LNCAP (cell line): ENCODE results near the gene EYA4.

Source experiments
- TF ChIP-seq, protein P1 (sequence below): fragments of 450-650 bp; IDR thresholded peaks from 2 replicates; pipeline ENCODE4 v1.5.1; 2017; ENCODE audit warnings: mild to moderate bottlenecking

EYA4 gene

DNA sequence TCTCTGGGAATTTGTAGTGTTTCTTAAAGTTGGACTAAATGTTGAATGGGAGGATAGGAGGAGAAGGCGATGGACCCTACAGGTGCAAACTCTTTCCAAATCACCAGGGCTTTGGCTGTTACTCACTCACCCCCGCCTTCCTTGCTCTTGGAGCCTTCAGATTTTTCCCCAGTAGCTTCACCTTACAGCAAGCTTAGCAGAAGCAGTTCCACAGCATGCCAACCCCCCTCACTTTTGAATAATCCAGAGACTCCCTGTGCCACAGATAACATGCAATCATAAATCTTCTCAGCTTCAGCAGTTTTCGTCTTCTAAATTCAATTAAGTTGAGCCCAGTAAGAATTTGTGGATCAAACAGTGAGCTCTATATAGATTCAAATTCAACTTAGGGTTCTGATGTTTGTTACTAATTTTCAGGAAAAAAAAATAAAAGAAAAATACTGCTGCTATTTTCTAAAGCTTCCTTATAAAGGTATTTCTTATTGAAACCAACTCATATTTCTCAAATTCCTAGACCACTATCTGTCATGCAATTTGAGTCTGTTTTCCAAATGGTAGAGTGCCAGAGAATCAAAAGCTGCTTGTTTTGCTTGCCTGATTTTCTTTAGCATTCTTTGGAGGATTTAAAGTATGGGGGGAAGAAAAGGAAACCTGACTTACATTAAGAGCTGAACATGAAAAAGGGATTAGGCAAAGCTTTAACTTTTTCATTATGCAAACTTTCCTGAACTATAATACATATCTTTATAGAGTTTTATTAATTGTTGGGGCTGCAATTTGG is 166.4 kb downstream of the EYA4 start:
- TF ChIP-seq, protein P1, sequence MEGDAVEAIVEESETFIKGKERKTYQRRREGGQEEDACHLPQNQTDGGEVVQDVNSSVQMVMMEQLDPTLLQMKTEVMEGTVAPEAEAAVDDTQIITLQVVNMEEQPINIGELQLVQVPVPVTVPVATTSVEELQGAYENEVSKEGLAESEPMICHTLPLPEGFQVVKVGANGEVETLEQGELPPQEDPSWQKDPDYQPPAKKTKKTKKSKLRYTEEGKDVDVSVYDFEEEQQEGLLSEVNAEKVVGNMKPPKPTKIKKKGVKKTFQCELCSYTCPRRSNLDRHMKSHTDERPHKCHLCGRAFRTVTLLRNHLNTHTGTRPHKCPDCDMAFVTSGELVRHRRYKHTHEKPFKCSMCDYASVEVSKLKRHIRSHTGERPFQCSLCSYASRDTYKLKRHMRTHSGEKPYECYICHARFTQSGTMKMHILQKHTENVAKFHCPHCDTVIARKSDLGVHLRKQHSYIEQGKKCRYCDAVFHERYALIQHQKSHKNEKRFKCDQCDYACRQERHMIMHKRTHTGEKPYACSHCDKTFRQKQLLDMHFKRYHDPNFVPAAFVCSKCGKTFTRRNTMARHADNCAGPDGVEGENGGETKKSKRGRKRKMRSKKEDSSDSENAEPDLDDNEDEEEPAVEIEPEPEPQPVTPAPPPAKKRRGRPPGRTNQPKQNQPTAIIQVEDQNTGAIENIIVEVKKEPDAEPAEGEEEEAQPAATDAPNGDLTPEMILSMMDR: no peak

DNA sequence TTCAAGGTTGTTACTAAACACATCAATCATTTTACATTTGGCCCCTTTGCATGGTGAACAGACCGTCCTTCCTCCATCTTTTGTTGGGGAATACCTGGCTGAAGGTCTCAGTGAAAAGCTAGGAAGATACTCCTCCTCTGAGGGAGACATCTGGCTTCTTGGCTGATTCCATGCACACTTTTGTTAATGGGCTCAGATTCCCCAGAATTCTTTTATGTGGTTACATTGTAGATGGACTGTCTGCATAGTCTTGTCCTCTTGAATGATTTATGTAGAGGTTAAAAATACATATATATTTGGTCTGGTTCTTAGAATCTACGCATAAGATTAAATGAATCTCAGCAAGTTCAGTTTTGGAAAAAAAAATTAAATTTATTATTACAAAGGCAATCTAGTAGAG is 167.0 kb downstream of the EYA4 start:
- TF ChIP-seq, protein P1: no peak

DNA sequence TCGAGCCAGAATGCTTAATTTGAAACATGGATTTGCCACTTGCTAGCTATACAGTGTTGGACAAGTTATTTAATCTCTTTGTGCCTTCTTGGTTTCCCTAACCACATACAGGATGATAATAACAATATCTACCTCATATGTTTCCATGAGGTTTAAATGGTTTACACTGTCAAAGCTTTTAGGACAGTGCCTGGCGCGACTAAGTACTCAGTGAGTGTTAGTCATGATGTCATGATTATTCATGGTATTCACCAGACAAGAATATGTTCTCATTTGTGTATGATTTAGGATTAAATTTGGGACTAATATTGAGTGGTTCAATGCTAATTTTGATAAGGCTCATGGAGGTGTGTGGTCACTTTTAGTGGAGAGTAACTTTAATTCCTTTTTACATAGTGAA is 167.4 kb downstream of the EYA4 start:
- TF ChIP-seq, protein P1: no peak

DNA sequence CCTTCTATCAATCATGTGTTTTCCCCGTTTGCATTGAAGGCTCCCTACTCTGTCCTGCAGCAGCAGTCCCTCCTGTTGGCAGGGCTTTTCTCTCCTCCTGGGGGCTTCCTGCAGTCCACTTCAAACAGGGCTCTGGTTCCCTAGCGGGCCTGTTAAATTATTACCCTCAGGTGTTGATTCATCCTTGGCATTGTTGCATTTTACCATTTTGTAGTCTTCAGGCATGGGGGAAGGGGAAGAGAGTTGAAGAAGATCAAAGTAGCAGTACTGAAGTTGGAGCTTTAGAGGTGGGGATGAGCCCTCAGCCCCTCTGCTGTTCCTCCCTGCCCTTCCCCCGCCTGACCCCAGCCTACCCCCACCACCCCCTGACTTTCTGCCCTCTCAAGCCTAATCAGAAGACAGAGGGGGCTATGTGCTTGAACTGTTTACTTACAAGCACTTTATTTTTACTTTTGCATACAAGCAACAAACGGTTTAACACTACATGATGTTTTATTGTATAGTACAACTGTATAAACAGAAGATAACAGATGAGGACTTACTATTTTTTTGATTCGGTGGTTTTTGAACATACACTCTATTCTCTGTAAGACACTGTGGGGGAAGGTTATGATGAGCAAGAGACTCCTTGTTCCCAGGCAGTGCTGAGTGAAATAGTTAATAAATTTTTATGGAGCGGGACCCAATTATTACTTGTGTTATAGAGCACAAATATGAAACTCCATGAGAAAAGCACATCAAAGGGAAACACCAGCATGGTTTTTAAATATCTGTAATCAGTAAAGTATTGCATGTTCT is 169.7 kb downstream of the EYA4 start:
- TF ChIP-seq, protein P1: no peak

DNA sequence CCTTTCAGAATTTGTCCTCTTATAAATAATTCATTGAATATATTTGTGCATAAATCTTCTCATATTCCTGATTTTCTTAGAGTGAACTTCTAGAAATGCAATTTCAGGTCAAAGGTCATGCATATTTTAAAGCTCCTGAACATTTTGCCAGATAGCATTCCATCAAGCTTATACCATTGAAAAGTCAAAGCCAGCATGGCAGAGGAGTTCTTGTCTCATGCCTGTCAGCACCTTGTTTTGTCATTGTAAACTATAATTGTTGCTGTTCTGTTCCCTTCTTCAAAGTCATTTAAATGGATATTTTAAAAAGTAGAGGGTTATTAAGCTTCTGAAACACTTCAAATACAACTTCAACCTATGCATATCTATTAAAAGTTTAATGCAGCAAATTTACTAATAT is 170.6 kb downstream of the EYA4 start:
- TF ChIP-seq, protein P1: no peak

DNA sequence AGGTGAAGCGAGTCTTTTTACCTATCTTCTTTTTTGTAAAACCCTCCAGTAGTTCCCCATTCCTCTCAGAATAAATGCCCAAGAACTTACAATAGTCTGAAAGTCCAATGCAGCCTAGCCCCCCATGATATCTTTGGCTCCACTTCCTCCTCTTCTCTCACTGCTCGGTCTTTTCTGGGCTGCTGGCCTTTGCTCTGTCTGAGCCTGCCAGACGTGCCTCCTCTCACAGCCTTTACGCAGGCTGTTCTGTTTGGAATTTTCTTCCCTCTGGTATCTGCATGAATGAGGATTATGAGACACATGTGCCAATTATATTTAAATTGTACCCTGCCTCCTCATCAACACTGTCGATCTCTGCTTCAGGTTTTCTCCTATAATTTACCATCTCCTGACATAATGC is 174.1 kb downstream of the EYA4 start:
- TF ChIP-seq, protein P1: no peak

DNA sequence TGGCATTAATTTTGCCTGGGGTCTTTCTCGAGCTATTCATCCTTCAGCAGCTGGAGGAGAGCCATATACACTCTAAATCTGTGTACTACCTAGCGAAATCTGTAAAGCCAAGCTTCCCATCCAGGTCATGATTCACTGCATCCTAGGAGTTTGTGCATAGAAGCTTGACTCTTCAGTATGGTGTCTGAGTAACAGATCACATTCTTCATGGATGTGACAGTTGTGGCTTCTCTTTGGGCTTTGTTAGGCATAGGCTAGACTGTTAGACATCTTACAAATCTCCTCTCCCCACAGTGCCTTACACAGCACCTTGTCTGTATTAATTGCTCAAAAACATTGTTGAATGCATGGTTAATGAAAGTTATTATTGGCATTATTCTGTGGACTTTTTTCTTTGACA is 177.0 kb downstream of the EYA4 start:
- TF ChIP-seq, protein P1: no peak
